KBM-7 (cell line): Measurements from ENCODE around the gene TMEM242.

Experiments used
- DNase-seq: peaks from one replicate; pipeline ENCODE4 v3.0.0-alpha.2; 2015
- in situ Hi-C: fragments of 300-500 bp; cut with MboI; formaldehyde crosslinking; loops from 2 replicates; pipeline ENCODE4 v1.14.3; 2020; ENCODE audit warnings: low sequenced_read_pairs, low pct_unique_long_range_greater_than_20kb, mixed read lengths

TMEM242 gene

GRCh38 chr6:157240059-157240959 is 83.0 kb downstream of the TMEM242 start:
- in situ Hi-C loops: no loop called here
- DNase-seq: no peak

- no peak for DNase-seq
- in situ Hi-C loops: no loop called here
Observed at GRCh38 chr6:157239671-157240058, 83.7 kb downstream of the TMEM242 start.
